HG03342 (cell line): ENCODE data around the gene DMAC2L.
"Not testable (repeated sequence)": the region's sequence is repeated elsewhere in the genome, so short reads cannot be mapped to it uniquely, and the experiment has no call there.

ENCODE experiments used
- ATAC-seq: cut with Tn5 transposase; IDR thresholded peaks from one replicate; pipeline ENCODE4 v1.9.1; 2021; ENCODE audit warnings: mild to moderate bottlenecking, moderate library complexity; ENCODE audit not compliant: unreplicated experiment

The DMAC2L gene

GRCh38 chr14:50353126-50353525, 41.0 kb downstream of the DMAC2L start:
- no peak for ATAC-seq

GRCh38 chr14:50354527-50354926, 42.4 kb downstream of the DMAC2L start:
- ATAC-seq: no peak

- no peak for ATAC-seq
Observed at GRCh38 chr14:50355692-50356091, 43.6 kb downstream of the DMAC2L start.

- not testable (repeated sequence) for ATAC-seq
Observed at GRCh38 chr14:50356283-50356682, 44.2 kb downstream of the DMAC2L start.

GRCh38 chr14:50357124-50357523, 45.0 kb downstream of the DMAC2L start:
- no peak for ATAC-seq

GRCh38 chr14:50357753-50358395, 45.8 kb downstream of the DMAC2L start:
- no peak for ATAC-seq

- ATAC-seq: no peak
Observed at GRCh38 chr14:50359631-50360030, 47.5 kb downstream of the DMAC2L start.

GRCh38 chr14:50360093-50360492, 48.0 kb downstream of the DMAC2L start:
- ATAC-seq: no peak

GRCh38 chr14:50360851-50361250, 48.7 kb downstream of the DMAC2L start:
- ATAC-seq: no peak

- not testable (repeated sequence) for ATAC-seq
Observed at GRCh38 chr14:50361473-50362403, 49.6 kb downstream of the DMAC2L start.

GRCh38 chr14:50362764-50363713, 50.9 kb downstream of the DMAC2L start:
- peak; percentile 21 for ATAC-seq

- peak; percentile 99 for ATAC-seq
Observed at GRCh38 chr14:50363714-50364111, 51.6 kb downstream of the DMAC2L start.

- ATAC-seq: no peak
Observed at GRCh38 chr14:50364792-50365191, 52.7 kb downstream of the DMAC2L start.

GRCh38 chr14:50365572-50365971, 53.4 kb downstream of the DMAC2L start:
- ATAC-seq: not testable (repeated sequence)

GRCh38 chr14:50366115-50366514, 54.0 kb downstream of the DMAC2L start:
- no peak for ATAC-seq

GRCh38 chr14:50366589-50366988, 54.5 kb downstream of the DMAC2L start:
- no peak for ATAC-seq

- ATAC-seq: no peak
Observed at GRCh38 chr14:50371546-50371945, 59.4 kb downstream of the DMAC2L start.

- no peak for ATAC-seq
Observed at GRCh38 chr14:50373959-50374358, 61.8 kb downstream of the DMAC2L start.

GRCh38 chr14:50375760-50376159, 63.6 kb downstream of the DMAC2L start:
- ATAC-seq: no peak
